Stimulated activated CD8-positive, alpha-beta memory T cell treated with anti-CD3 and anti-CD28 coated beads, Interleukin-4, amount 100 ng/mL, for 4 hours (primary cell): ENCODE results near the gene BTG1.

ENCODE experiments used
- DNase-seq, 2 donors: peaks; one replicate each; pipeline ENCODE4 v3.0.0-alpha.2; 2020; ENCODE audit warnings: low read depth in 2 of 2, low spot score in 1 of 2

BTG1 gene

GRCh38 chr12:92133795-92134637 lies 11.6 kb downstream of the BTG1 start:
- DNase-seq, result no peak

DNA sequence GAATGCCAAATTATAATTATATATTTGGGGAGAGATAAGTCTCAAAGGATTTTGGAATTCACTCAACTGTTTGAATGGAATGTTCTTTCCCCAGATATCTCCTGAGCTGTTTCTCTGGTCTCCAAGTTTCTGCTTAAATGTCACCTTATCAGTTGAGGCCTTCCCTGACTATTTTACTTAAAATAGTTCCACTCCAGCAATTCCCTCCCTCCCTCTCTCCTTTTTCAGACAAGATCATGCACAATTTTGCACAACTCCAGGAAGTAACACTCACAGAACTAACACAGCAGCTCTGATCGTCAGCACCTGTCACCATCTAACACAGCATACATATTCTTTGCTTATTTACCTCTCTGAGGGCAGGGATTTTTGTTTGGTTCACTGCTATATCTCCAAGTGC lies 12.5 kb downstream of the BTG1 start:
- DNase-seq, result no peak

- no peak for DNase-seq
These were observed 13.4 kb downstream of the BTG1 start for GRCh38 chr12:92132288-92132687.

- DNase-seq, result no peak
These were observed 14.6 kb downstream of the BTG1 start for GRCh38 chr12:92130999-92131398.

- no peak for DNase-seq
These were observed 16.0 kb downstream of the BTG1 start for GRCh38 chr12:92129609-92130008.

GRCh38 chr12:92128612-92129011 lies 17.0 kb downstream of the BTG1 start:
- DNase-seq, result no peak

GRCh38 chr12:92124689-92125029 lies 21.0 kb downstream of the BTG1 start:
- no peak for DNase-seq

DNA sequence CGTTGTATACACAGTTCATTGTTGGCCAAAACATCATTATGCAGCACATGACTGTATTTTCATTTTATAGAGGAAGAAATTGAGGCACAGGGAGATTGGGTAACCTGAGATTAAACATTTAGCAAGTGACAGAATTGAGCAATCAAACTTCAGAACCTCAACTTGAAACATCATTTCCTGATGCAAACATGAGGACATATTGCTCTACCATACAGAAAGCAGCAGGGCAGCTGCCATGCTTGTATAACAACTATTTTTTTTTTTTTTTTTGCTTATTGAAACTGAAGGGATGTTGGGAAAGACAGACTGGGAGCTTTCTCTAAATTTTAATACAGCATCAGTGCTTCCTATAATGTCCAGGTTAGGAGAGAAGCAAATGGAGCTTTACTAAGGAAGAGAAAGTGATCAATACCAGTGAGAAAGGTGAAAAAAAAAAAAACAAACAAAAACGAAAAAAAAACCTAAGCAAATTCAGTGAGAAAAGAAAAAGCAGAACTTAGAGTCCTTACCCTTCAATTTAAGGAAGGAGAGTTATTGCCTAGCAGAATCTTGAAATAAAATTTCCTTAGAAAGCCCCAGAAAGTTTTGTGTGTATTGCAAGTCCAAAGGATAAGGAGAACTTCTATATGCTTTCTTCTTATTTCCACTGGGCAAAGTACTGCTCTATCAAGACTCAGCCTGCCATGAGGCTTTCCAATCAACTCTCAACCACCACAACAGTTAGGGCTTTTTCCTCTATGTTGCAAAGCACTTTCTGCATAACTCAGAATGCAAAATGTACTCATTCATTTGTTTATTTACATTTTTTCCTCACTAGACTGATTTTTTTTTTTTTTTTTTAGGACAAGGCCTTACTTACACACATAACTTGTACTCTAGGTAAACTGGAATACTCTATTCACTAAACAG lies 21.6 kb downstream of the BTG1 start:
- no peak for DNase-seq

- DNase-seq, result no peak
These were observed 22.5 kb downstream of the BTG1 start for GRCh38 chr12:92122941-92123779.

DNA sequence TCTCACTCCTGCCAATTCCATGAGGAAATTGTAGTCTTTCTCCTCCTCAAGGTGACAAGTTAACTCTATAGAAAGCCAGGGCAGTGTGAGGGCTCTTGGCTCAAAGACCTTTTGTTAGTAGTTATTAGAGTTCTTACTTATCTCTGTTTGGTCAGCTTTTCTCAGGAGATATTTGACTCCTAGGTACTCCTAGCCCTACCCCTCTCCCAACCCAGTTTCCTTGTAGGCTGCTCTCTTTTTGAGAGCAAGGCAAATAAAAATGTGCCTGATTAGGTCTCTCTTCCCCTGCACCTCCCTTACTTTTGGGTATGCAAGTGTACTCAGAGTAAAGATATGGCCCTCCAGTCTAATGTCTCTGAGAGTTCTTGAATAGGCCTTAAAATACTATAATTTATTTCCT lies 23.8 kb downstream of the BTG1 start:
- no peak for DNase-seq

GRCh38 chr12:92118826-92119536 lies 26.7 kb downstream of the BTG1 start:
- DNase-seq, result no peak

- DNase-seq, result no peak
These were observed 30.8 kb downstream of the BTG1 start for GRCh38 chr12:92114834-92115233.

DNA sequence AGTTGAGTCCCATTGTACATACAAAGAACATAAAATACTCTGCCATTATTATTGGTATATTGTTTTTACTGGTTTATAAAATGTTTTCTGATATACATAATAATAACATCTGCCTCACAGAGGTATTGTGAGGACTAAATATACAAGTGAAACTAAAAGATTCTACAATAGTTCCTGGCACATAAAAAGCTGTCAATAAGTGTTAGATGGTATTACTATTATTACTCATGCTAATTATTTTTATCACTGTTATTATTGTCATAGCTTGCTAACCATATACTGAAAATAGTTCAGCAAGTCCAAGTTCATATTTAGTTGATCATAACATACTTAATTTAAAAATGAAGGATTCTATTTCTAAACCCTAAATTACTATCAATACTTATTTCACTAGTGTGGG lies 34.4 kb downstream of the BTG1 start:
- no peak for DNase-seq

DNA sequence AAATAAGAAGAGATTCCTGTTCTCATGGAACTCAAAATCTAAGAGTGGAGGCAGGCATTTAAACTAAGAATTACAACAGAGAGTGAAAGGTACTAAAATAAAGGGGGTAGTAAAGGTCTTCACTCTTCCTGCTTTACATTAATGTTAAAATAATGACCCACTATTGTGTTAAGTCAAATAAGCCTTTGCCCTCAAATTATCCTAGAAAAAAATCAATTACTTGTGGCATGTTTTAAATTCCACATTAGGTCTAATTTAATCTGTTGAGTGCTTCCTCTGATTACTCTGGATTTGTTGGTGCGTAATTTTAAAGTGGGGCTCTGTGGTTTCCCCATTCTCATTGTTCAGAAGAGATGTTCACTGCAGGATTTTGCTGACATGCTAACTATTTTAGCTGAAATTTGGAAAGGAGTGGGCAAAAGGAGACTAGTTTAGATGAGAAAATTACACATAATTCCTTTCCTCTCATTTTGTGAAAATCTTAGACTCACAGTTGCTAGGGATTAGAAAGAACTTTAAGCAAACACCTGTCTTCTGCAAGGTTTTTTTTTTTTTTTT lies 35.5 kb downstream of the BTG1 start:
- no peak for DNase-seq

DNA sequence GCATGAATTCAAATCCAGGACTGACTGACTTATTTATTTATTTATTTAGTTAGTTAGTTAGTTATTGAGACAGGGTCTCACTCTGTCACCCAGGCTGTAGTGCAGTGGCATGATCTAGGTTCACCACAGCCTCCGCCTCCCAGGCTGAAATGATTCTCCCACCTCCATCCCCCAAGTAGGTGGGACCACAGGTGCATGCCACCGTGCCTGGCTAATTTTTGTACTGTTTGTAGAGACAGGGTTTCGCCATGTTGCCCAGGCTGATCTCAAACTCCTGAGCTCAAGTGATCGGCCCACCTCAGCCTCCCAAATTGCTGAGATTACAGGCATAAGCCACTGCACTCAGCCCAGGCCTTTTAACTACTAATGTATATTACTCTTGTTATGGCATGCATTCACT lies 36.0 kb downstream of the BTG1 start:
- no peak for DNase-seq

- DNase-seq, result no peak
These were observed 37.0 kb downstream of the BTG1 start for GRCh38 chr12:92108651-92109050.

GRCh38 chr12:92107621-92108131 lies 38.0 kb downstream of the BTG1 start:
- DNase-seq, result no peak

- no peak for DNase-seq
These were observed 38.6 kb downstream of the BTG1 start for GRCh38 chr12:92107094-92107493.

- no peak for DNase-seq
These were observed 40.0 kb downstream of the BTG1 start for GRCh38 chr12:92105676-92106075.

DNA sequence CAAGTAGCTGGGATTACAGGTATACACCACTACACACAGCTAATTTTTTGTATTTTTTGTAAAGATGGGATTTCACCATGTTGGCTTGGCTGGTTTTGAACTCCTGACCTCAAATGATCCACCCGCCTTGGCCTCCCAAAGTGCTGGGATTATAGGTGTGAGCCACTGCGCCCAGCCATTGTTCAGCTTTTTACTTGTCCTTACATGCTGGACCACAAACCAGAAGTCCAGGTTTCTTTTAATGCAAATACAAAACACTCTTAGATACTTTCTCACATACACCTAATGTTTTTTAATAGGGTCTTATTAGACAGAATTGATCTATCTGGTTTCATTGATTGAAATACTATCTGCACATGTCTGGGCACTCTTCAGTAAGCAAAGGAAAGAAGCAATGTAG lies 40.5 kb downstream of the BTG1 start:
- no peak for DNase-seq
